ENCODE measurements around the gene NOP14.
"Not testable (repeated sequence)": the region's sequence is repeated elsewhere in the genome, so short reads cannot be mapped to it uniquely, and the experiment has no call there.

The NOP14 gene

GRCh38 chr4:2963175-2963965 lies at the start of gene NOP14, which contains the start of gene GRK4:
Gene NOP14 (minus strand): TSS chr4:2963406. CDS start chr4:2963319, 87 bp downstream.
Gene GRK4 (plus strand): TSS chr4:2963571. CDS start chr4:2964071, 500 bp downstream.
- peak; percentile 97 for DNase-seq (ENCODE audit: low spot score)

- no peak for DNase-seq (ENCODE audit: low spot score)
Measured at GRCh38 chr4:3011456-3012220, 48.4 kb upstream of the NOP14 start.

- no peak for DNase-seq (ENCODE audit: low spot score)
Measured at GRCh38 chr4:3010998-3011397, 47.8 kb upstream of the NOP14 start.

GRCh38 chr4:3010577-3010976 lies 47.4 kb upstream of the NOP14 start:
- no peak for DNase-seq (ENCODE audit: low spot score)

- DNase-seq (ENCODE audit: low spot score), result no peak
Measured at GRCh38 chr4:3009422-3009821, 46.2 kb upstream of the NOP14 start.

DNA sequence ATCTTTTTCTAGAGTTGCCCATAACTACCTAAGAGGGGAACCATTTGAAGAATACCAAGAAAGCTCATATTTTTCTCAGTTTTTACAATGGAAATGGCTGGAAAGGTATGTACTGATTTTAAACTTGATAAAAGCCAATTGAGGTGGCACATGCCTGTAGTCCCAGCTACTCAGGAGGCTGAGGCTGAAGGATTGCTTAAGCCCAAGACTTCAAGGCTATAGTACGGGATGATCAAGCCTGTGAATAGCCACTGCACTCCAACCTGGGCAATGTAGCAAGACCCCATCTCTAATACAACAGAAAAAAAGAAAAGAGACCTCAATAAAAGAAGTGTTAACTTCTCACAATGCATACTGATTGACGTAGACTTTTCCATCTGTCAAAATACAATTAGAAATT lies 44.5 kb upstream of the NOP14 start:
- no peak for DNase-seq (ENCODE audit: low spot score)

GRCh38 chr4:2996415-2996814 lies 33.2 kb upstream of the NOP14 start:
- DNase-seq (ENCODE audit: low spot score), result no peak

- DNase-seq (ENCODE audit: low spot score), result no peak
Measured at GRCh38 chr4:2995546-2996265, 32.5 kb upstream of the NOP14 start.

GRCh38 chr4:2994917-2995316 lies 31.7 kb upstream of the NOP14 start:
- no peak for DNase-seq (ENCODE audit: low spot score)

- no peak for DNase-seq (ENCODE audit: low spot score)
Measured at GRCh38 chr4:2991243-2991642, 28.0 kb upstream of the NOP14 start.

GRCh38 chr4:2983715-2984114 lies 20.5 kb upstream of the NOP14 start:
- DNase-seq (ENCODE audit: low spot score), result not testable (repeated sequence)

- DNase-seq (ENCODE audit: low spot score), result no peak
Measured at GRCh38 chr4:2982012-2982411, 18.8 kb upstream of the NOP14 start.

DNA sequence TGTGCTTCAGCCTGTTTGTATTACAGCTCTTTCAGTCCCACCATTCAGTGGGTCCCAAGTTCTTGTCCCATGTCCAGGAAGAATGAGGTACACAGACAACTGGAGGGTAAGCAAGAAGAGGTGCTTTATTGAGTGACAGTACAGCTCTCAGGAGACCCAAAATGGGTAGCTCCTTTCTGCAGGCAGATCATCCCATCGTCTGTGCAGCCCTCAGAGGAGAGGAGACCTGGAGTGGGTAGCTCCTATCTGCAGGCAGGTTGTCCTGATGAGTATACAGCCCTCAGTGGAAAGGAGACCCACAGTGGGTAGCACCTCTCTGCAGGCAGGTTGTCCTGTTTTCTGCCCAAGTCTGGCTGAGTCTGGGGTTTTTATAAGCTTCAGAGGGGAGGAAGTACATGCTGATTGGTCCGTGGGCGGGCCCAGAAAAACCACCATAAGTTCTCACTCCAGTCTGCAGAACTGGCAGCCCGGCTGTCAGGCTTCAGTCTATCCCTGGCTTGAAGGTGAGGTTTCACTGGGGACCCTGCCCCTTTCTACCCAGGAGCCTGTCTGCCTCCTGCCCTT lies 18.1 kb upstream of the NOP14 start:
- no peak for DNase-seq (ENCODE audit: low spot score)

GRCh38 chr4:2977211-2978088 lies 14.2 kb upstream of the NOP14 start:
- no peak for DNase-seq (ENCODE audit: low spot score)

- no peak for DNase-seq (ENCODE audit: low spot score)
Measured at GRCh38 chr4:2971275-2971674, 8.1 kb upstream of the NOP14 start.

DNA sequence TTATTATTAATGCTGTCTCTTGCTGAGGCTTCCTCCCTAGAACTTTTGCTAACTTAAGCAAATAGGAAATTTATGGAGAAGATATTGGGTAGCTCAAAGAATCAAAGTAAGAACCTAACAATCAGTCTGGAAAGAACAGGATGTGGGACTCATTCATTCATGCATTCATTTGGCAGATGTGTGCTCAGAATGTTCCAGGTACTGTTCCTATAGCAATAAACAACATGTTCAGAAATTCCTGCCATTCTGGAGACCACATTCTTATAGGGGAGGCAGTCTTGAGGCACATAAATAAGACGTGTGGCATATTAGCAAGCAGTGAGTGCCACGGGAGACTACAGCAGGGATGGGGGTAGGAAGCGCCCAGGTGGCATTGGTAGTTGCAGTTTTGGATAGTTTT lies 5.2 kb upstream of the NOP14 start:
- no peak for DNase-seq (ENCODE audit: low spot score)

DNA sequence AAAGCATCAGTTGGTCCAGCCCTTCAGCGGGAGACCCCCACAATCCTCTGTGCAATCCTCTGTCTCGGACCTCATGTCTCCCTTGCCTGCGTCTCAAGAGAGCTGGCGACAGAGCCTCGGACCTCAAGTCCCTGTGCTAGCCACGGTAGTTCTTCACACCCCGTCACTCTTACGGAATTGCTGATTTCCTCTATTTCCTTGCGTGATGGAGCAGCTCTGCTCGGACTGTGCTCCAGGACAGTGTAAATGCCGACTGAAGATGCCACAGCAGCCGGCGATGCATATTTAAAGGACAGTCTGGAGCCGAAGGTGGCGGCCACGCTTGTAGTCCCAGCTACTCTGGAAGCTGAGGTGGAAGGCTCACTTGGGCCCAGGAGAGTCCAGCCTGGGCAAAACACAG lies 2.1 kb upstream of the NOP14 start:
- DNase-seq (ENCODE audit: low spot score), result no peak

DNA sequence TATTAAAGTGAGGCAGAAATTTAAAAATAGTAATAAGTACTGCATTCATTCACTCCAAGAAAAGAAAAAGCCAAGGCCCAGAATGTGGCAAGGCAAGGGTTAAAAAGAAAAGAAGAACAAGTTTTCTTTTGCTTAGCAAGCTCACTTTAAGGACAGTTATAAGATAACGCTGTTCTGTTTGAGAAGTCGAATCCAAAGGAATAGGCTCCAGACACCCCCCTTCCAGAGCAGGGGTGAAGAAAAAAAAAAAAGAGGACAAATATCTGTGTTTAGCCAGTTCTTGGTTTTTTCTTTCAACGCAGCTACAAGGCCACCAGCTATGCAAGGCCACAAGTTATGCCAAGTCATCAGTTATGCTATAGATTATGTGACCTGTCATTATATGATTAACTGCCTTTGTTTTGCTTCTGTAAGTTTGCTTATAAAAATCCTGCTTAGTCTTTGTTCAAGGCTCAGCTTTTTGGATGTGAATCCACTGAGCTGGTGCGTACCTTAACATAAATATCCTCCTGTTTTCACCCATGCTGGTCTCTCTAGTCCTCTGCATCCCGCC lies 1.6 kb upstream of the NOP14 start:
- no peak for DNase-seq (ENCODE audit: low spot score)

- DNase-seq (ENCODE audit: low spot score), result no peak
Measured at GRCh38 chr4:2963966-2964471, 813 bp upstream of the NOP14 start.

DNA sequence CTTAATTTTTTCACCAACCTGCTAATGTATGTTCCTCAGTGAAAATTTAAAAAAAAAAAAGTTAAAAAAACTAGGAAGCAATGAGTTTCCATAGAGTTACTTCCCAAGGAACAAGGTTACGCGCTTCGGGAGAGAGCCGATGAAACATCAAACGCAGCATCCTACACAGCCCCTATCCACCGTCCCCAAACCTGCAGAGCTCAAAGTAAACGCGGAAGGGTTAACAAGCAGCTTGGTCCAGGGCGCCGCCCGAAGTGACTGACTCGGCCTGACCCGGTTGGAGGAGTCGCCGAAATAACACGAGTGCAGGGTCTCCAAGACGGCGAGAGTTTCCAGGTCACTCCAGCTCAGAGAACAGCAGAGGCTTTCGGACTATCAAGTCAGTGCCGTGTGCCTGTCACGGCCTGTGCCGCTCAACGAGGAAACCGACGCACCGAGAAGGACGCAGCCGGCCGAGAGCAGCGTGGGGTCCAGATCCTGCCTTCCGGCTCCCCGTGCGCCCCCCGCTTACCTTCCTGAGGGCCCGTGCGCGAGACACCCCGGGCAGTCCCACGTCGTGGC lies 512 bp downstream of the NOP14 start:
- DNase-seq (ENCODE audit: low spot score), result no peak

All from germinal center (tissue), 1 donor.